Measurements from ENCODE around the gene CST4.
"Not testable (repeated sequence)": the region's sequence is repeated elsewhere in the genome, so short reads cannot be mapped to it uniquely, and the experiment has no call there.

Gene CST4

GRCh38 chr20:23659610-23659988 is 29.2 kb downstream of the CST4 start:
- DNase-seq = not testable (repeated sequence)

GRCh38 chr20:23658989-23659609 is 29.7 kb downstream of the CST4 start:
- no peak for DNase-seq

- DNase-seq = no peak
Observed at GRCh38 chr20:23658336-23658735, 30.5 kb downstream of the CST4 start.

GRCh38 chr20:23657202-23657601 is 31.6 kb downstream of the CST4 start:
- DNase-seq = no peak

GRCh38 chr20:23656372-23656771 is 32.5 kb downstream of the CST4 start:
- DNase-seq = no peak

- no peak for DNase-seq
Observed at GRCh38 chr20:23655491-23656211, 33.2 kb downstream of the CST4 start.

- no peak for DNase-seq
Observed at GRCh38 chr20:23654717-23655116, 34.1 kb downstream of the CST4 start.

GRCh38 chr20:23654000-23654399 is 34.8 kb downstream of the CST4 start:
- no peak for DNase-seq

- no peak for DNase-seq
Observed at GRCh38 chr20:23653400-23653938, 35.4 kb downstream of the CST4 start.

GRCh38 chr20:23652926-23653325 is 35.9 kb downstream of the CST4 start:
- DNase-seq = no peak

GRCh38 chr20:23652371-23652770 is 36.5 kb downstream of the CST4 start:
- DNase-seq = no peak

GRCh38 chr20:23651117-23651516 is 37.7 kb downstream of the CST4 start:
- no peak for DNase-seq

GRCh38 chr20:23649830-23650417 is 38.9 kb downstream of the CST4 start:
- DNase-seq = no peak

- DNase-seq = no peak
Observed at GRCh38 chr20:23649242-23649641, 39.6 kb downstream of the CST4 start.

GRCh38 chr20:23647346-23647745 is 41.5 kb downstream of the CST4 start:
- DNase-seq = no peak

GRCh38 chr20:23646106-23646873 is 42.5 kb downstream of the CST4 start:
- no peak for DNase-seq

- no peak for DNase-seq
Observed at GRCh38 chr20:23645575-23645974, 43.3 kb downstream of the CST4 start.

GRCh38 chr20:23644164-23644563 is 44.7 kb downstream of the CST4 start:
- no peak for DNase-seq

- DNase-seq = no peak
Observed at GRCh38 chr20:23643659-23644058, 45.2 kb downstream of the CST4 start.

- DNase-seq = no peak
Observed at GRCh38 chr20:23641936-23642751, 46.7 kb downstream of the CST4 start.

- DNase-seq = no peak
Observed at GRCh38 chr20:23640671-23641667, 47.9 kb downstream of the CST4 start.

Measured in NCI-H2227 treated with DMSO at 0.1 percent for 48 hours (cell line).